SU-DHL-6 (cell line): ENCODE measurements around the gene ITGB1BP1.

Experiments
- EZH2phosphoT487 ChIP-seq: fragments of 200-600 bp; sonication (generic), shearing (Covaris generic); conservative IDR thresholded peaks from 2 replicates; pipeline ENCODE4 v1.6.1; 2018; ENCODE audit warnings: mild to moderate bottlenecking, antibody characterized with exemption, low read length, moderate library complexity, mixed read lengths
- TF ChIP-seq, protein P1 (sequence below): fragments of 200-600 bp; sonication (generic); IDR thresholded peaks from one replicate; pipeline ENCODE4 v1.5.1; 2017; ENCODE audit warnings: antibody characterized with exemption, mild to moderate bottlenecking, low read length, moderate library complexity; ENCODE audit not compliant: insufficient read depth, poor library complexity, severe bottlenecking

DNA sequence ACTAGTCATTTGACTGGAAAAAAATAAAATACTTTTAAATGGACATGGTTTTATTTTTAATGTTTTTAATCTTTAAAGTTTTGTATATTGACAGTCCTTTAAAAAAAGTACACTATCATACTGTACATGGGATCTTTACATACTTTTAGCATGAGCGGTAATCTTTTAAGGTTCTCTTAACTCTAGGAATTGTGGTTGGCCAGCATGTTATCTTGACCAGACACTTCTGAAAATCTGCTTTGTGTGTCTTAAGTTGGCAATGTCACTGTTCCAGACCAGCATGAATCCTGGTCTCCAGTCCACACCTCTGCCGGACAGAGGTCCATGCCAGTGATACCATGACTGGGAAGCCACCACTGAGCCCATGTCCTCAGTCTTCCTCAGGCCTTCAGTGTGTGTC lies 17.7 kb downstream of the ITGB1BP1 start:
- TF ChIP-seq, protein P1, sequence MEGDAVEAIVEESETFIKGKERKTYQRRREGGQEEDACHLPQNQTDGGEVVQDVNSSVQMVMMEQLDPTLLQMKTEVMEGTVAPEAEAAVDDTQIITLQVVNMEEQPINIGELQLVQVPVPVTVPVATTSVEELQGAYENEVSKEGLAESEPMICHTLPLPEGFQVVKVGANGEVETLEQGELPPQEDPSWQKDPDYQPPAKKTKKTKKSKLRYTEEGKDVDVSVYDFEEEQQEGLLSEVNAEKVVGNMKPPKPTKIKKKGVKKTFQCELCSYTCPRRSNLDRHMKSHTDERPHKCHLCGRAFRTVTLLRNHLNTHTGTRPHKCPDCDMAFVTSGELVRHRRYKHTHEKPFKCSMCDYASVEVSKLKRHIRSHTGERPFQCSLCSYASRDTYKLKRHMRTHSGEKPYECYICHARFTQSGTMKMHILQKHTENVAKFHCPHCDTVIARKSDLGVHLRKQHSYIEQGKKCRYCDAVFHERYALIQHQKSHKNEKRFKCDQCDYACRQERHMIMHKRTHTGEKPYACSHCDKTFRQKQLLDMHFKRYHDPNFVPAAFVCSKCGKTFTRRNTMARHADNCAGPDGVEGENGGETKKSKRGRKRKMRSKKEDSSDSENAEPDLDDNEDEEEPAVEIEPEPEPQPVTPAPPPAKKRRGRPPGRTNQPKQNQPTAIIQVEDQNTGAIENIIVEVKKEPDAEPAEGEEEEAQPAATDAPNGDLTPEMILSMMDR = no peak
- TF ChIP-seq EZH2phosphoT487 = no peak
